ENCODE data around the gene SPRR4. TPM values are rescaled to one million over a fixed set of nuclear protein-coding genes. Genes with fewer than 3 reads are reported as not detected.

Gene SPRR4
- total RNA-seq, 1 experiment from 2014 or later: not detected

DNA sequence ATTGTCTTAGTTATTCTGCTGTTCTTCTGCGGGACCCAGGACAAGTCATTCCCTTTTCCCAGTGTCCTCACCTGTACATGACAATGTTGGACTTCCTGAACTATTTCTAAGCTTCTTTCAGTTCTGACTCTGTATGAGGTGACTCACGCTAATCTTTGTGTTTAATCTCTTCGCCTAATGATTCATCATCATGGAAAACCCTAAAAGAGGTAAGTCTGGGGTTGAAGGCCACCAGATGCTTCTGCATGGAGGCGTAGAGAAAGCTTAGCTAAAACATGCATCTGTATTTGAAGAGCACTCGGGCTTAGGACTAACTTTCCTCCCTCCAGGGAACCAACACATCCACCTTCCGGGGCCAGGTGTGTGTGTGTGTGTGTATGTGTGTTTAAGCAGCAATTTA lies 16.0 kb upstream of the SPRR4 start:
- Histone ChIP-seq H3K4me3 (ENCODE audit: low read depth in 2 of 2, low read length in 2 of 2) (no peak overlapping the region), H3K27me3 (ENCODE audit: control insufficient read depth, insufficient read depth, low read length) (peaks cover 2% of the 10 kb centered on the region), H3K4me1 (ENCODE audit: control insufficient read depth, insufficient read depth, low read length) (no peaks in the 10 kb centered on the region), H3K36me3 (ENCODE audit: control insufficient read depth, insufficient read depth, low read length) (no peaks in the 10 kb centered on the region), H3K9me3 (ENCODE audit: control insufficient read depth, insufficient read depth, low read depth, low read length) (no peaks in the 10 kb centered on the region), H3K27ac (ENCODE audit: low read length) (no peak overlapping the region)
- intact Hi-C loops (cut with micrococcal nuclease; ENCODE audit: unreplicated experiment): no loop called here
- ChIA-PET CTCF (no interaction called here), POLR2A (no interaction called here)
- no TSS peak for BruUV-seq (replicated peaks)
- no peak for DNase-seq (ENCODE audit: low read depth, low spot score)
- ATAC-seq: no peak
- TF ChIP-seq TCF7L2 (IDR thresholded peaks at IDR 0.05; ENCODE audit: low read depth, low read length) (no peak), SIN3A (IDR thresholded peaks at IDR 0.05; ENCODE audit: borderline replicate concordance, insufficient read depth, low read depth, low read length) (no peak), POLR2AphosphoS5 (IDR thresholded peaks at IDR 0.05; ENCODE audit: low read depth, low read length) (no peak)
- TF ChIP-seq, protein P1, sequence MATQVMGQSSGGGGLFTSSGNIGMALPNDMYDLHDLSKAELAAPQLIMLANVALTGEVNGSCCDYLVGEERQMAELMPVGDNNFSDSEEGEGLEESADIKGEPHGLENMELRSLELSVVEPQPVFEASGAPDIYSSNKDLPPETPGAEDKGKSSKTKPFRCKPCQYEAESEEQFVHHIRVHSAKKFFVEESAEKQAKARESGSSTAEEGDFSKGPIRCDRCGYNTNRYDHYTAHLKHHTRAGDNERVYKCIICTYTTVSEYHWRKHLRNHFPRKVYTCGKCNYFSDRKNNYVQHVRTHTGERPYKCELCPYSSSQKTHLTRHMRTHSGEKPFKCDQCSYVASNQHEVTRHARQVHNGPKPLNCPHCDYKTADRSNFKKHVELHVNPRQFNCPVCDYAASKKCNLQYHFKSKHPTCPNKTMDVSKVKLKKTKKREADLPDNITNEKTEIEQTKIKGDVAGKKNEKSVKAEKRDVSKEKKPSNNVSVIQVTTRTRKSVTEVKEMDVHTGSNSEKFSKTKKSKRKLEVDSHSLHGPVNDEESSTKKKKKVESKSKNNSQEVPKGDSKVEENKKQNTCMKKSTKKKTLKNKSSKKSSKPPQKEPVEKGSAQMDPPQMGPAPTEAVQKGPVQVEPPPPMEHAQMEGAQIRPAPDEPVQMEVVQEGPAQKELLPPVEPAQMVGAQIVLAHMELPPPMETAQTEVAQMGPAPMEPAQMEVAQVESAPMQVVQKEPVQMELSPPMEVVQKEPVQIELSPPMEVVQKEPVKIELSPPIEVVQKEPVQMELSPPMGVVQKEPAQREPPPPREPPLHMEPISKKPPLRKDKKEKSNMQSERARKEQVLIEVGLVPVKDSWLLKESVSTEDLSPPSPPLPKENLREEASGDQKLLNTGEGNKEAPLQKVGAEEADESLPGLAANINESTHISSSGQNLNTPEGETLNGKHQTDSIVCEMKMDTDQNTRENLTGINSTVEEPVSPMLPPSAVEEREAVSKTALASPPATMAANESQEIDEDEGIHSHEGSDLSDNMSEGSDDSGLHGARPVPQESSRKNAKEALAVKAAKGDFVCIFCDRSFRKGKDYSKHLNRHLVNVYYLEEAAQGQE (IDR thresholded peaks at IDR 0.05; ENCODE audit: insufficient read depth in 1 of 2, low read depth in 2 of 2, low read length in 1 of 2): no peak
- TF ChIP-seq, protein P2, sequence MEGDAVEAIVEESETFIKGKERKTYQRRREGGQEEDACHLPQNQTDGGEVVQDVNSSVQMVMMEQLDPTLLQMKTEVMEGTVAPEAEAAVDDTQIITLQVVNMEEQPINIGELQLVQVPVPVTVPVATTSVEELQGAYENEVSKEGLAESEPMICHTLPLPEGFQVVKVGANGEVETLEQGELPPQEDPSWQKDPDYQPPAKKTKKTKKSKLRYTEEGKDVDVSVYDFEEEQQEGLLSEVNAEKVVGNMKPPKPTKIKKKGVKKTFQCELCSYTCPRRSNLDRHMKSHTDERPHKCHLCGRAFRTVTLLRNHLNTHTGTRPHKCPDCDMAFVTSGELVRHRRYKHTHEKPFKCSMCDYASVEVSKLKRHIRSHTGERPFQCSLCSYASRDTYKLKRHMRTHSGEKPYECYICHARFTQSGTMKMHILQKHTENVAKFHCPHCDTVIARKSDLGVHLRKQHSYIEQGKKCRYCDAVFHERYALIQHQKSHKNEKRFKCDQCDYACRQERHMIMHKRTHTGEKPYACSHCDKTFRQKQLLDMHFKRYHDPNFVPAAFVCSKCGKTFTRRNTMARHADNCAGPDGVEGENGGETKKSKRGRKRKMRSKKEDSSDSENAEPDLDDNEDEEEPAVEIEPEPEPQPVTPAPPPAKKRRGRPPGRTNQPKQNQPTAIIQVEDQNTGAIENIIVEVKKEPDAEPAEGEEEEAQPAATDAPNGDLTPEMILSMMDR (IDR thresholded peaks at IDR 0.05): no peak
- in situ Hi-C loops (cut with HindIII; ENCODE audit: low pct_unique_long_range_greater_than_20kb, low sequenced_read_pairs): no loop called here

DNA sequence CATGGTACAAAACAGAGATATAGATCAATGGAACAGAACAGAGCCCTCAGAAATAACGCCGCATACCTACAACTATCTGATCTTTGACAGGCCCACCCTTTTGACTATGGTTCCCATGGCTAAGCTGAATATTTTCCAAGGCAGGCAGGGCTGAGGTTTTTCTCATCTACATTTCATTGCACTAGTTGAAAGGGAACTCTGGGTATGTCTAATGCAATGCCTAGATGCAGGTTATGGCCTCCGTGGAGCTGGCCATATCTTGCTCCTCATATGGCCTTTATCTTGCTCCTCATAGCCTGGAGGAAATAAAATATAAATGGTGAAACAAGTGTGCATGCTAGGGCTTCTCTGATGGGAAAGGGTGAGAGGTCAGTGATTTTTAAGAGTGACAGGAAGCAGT lies 12.9 kb upstream of the SPRR4 start:
- no peaks in the 10 kb centered on the region for H3K9me3 ChIP-seq (ENCODE audit: control insufficient read depth, insufficient read depth, low read depth, low read length)
- no TSS peak for BruUV-seq (replicated peaks)
- ChIA-PET POLR2A (no interaction called here), CTCF (no interaction called here)
- ATAC-seq (no peak), DNase-seq (ENCODE audit: low read depth, low spot score) (no peak)
- H3K27me3 ChIP-seq (ENCODE audit: control insufficient read depth, insufficient read depth, low read length): no peaks in the 10 kb centered on the region; the same call in 1 of the 2 replicates
- TF ChIP-seq TCF7L2 (IDR thresholded peaks at IDR 0.05; ENCODE audit: low read depth, low read length) (no peak), SIN3A (IDR thresholded peaks at IDR 0.05; ENCODE audit: borderline replicate concordance, insufficient read depth, low read depth, low read length) (no peak), POLR2AphosphoS5 (IDR thresholded peaks at IDR 0.05; ENCODE audit: low read depth, low read length) (no peak)
- TF ChIP-seq, protein P2 (IDR thresholded peaks at IDR 0.05): no peak
- TF ChIP-seq, protein P1 (IDR thresholded peaks at IDR 0.05; ENCODE audit: insufficient read depth in 1 of 2, low read depth in 2 of 2, low read length in 1 of 2): no peak
- H3K36me3 ChIP-seq (ENCODE audit: control insufficient read depth, insufficient read depth, low read length): no peaks in the 10 kb centered on the region
- intact Hi-C loops (cut with micrococcal nuclease; ENCODE audit: unreplicated experiment) (no loop called here), in situ Hi-C loops (cut with HindIII; ENCODE audit: low pct_unique_long_range_greater_than_20kb, low sequenced_read_pairs) (no loop called here)
- no peak overlapping the region for H3K4me3 ChIP-seq (ENCODE audit: low read depth in 2 of 2, low read length in 2 of 2)
- no peak overlapping the region for H3K27ac ChIP-seq (ENCODE audit: low read length)
- H3K4me1 ChIP-seq (ENCODE audit: control insufficient read depth, insufficient read depth, low read length): no peaks in the 10 kb centered on the region
